SK-N-SH treated with all-trans-retinoic acid at 6 μM for 48 hours (cell line): ENCODE measurements around the gene TKTL1.

ENCODE experiments used
- ARNTL ChIP-seq: fragments of 450-650 bp; formaldehyde crosslinking; IDR thresholded peaks from 2 replicates; pipeline ENCODE4 v1.5.0; 2020; ENCODE audit warnings: low read depth, mild to moderate bottlenecking, moderate library complexity, borderline replicate concordance
- CSRNP3 ChIP-seq: fragments of 250-450 bp; sonication (Bioruptor Pico); IDR thresholded peaks from 2 replicates; pipeline ENCODE4 v1.5.1; 2021; ENCODE audit warnings: mild to moderate bottlenecking, moderate library complexity
- GLIS3 ChIP-seq: fragments of 250-450 bp; sonication (Bioruptor Pico); IDR thresholded peaks from 2 replicates; pipeline ENCODE4 v1.5.0; 2020; ENCODE audit warnings: mild to moderate bottlenecking, moderate library complexity
- PATZ1 ChIP-seq: fragments of 250-450 bp; sonication (Bioruptor Pico); IDR thresholded peaks from 2 replicates; pipeline ENCODE4 v1.8.0; 2020; ENCODE audit warnings: mild to moderate bottlenecking, moderate library complexity, borderline replicate concordance
- RARB ChIP-seq: fragments of 250-450 bp; sonication (Bioruptor Pico); IDR thresholded peaks from 2 replicates; pipeline ENCODE4 v1.8.0; 2021; ENCODE audit warnings: mild to moderate bottlenecking, moderate library complexity
- TCF4 ChIP-seq: fragments of 250-450 bp; sonication (Bioruptor Pico); IDR thresholded peaks from 2 replicates; pipeline ENCODE4 v1.8.0; 2021; ENCODE audit warnings: mild to moderate bottlenecking, moderate library complexity, borderline replicate concordance
- TSHZ2 ChIP-seq: fragments of 250-450 bp; sonication (Bioruptor Pico); IDR thresholded peaks from 2 replicates; pipeline ENCODE4 v1.5.0; 2020; ENCODE audit warnings: mild to moderate bottlenecking, moderate library complexity
- ZFP3 ChIP-seq: fragments of 250-450 bp; sonication (Bioruptor Pico); IDR thresholded peaks from 2 replicates; pipeline ENCODE4 v1.5.0; 2020; ENCODE audit warnings: mild to moderate bottlenecking, moderate library complexity
- ZNF70 ChIP-seq: fragments of 450-650 bp; formaldehyde crosslinking; IDR thresholded peaks from 2 replicates; pipeline ENCODE4 v1.5.0; 2020; ENCODE audit warnings: mild to moderate bottlenecking, moderate library complexity

- TF ChIP-seq GLIS3 (CRISPR knock-in tag) (no peak), PATZ1 (CRISPR knock-in tag) (no peak), ZNF70 (CRISPR knock-in tag) (no peak), ARNTL (CRISPR knock-in tag) (no peak), RARB (no peak), ZFP3 (CRISPR knock-in tag) (no peak), CSRNP3 (CRISPR knock-in tag) (no peak), TSHZ2 (CRISPR knock-in tag) (no peak), TCF4 (CRISPR knock-in tag) (no peak)
Observed at GRCh38 chrX:154350429-154351182, 55.0 kb downstream of the TKTL1 start.
